GM10266 (cell line): ENCODE data around the gene FANCI.

Experiments used
- DNase-seq: peaks from one replicate; pipeline ENCODE4 v3.0.0; 2012; ENCODE audit errors: extremely low spot score
- TF ChIP-seq, protein P1 (sequence below): IDR thresholded peaks from 2 replicates; pipeline ENCODE4 v1.5.1; 2012; ENCODE audit warnings: mild to moderate bottlenecking, low read depth; ENCODE audit not compliant: control insufficient read depth, insufficient read depth; ENCODE audit errors: missing control alignments

The FANCI gene

DNA sequence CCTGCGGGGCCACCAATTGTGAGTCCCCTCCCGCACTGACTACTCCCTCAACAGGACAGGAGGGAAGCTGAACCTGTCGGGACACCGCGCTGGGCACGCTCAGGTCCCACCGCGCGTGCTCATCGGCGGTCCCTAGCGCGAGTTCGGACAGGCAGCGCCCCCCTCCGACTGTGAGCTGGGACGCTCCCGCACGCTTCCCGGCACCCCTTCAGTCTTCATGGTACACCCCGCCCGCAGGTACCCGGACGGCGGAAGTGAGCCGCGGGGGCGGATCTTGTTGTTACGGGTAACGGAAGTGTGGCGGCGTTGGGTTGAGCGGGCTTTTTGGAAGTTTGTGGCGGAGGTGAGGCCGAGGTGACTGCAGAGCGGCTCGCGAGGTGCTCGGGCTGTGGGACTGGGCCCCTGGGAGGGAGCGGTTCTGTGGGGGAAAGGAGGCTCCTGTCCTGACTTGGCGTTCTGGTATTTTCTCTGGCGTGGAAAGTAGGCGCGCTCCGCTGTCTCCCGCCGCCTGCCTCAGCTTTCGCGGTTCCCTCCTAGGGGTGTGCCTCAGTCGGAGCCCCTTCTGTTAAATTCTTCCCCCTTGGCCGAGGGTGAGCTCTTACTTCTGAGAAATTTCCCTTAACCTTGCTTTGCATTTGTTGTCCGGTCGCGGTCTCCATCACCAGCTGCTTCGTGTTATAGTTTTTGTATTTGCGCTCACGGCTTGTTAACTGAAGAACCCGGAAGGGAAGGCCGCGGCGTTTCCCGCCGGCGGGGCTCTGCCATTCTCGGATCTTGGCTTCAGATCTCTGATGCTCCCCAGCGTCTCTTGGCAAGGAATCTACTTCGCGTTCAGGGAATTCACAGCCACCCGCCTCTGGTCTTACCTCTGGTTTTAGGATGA is at the start of gene FANCI:
Gene FANCI (plus strand): TSS at position 289 of the 883 bp plus-strand sequence. CDS start 3,669 bp downstream, outside the sequence.
- peak; percentile 89 for DNase-seq
- TF ChIP-seq, protein P1, sequence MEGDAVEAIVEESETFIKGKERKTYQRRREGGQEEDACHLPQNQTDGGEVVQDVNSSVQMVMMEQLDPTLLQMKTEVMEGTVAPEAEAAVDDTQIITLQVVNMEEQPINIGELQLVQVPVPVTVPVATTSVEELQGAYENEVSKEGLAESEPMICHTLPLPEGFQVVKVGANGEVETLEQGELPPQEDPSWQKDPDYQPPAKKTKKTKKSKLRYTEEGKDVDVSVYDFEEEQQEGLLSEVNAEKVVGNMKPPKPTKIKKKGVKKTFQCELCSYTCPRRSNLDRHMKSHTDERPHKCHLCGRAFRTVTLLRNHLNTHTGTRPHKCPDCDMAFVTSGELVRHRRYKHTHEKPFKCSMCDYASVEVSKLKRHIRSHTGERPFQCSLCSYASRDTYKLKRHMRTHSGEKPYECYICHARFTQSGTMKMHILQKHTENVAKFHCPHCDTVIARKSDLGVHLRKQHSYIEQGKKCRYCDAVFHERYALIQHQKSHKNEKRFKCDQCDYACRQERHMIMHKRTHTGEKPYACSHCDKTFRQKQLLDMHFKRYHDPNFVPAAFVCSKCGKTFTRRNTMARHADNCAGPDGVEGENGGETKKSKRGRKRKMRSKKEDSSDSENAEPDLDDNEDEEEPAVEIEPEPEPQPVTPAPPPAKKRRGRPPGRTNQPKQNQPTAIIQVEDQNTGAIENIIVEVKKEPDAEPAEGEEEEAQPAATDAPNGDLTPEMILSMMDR = peak; percentile 74

DNA sequence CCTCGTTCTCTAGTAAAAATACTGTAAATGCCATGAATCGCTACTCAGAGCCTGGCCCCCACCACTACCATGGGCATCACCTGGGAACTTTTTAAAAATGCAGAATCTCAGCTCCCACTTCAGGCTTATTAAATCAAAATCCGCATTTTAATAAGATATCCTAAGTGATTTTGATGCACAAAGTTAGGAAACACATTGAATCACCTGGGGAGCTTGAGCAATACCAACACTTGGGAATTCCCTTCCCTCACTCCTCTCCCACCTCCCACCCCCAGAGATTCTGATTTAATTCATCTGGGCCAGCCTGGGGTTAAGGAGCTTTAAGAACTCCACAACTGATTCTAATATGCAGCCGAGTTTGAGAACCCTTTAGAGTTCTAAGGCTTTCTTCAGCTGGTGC is 49.2 kb upstream of the FANCI start:
- no peak for DNase-seq
- TF ChIP-seq, protein P1 = no peak

DNA sequence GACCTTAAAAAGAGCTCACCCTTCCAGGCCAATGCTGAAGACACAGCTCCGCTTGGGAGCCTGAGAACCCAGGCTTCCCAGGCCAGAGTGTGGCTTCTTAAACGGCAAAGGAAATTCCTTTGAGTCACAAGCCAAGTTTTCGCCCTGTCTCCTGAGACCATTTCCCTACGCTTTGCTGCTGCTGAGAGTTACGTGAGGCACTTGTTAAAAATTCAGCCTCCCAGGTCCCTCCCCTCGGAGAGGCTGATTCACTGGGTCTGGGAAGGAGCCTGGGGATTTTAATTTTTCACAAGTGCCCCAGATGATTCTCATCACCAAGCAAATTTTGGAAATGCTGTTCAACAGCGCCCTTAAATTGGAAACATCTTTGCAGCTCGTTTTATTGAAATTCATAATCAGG is 47.9 kb upstream of the FANCI start:
- TF ChIP-seq, protein P1 = no peak

DNA sequence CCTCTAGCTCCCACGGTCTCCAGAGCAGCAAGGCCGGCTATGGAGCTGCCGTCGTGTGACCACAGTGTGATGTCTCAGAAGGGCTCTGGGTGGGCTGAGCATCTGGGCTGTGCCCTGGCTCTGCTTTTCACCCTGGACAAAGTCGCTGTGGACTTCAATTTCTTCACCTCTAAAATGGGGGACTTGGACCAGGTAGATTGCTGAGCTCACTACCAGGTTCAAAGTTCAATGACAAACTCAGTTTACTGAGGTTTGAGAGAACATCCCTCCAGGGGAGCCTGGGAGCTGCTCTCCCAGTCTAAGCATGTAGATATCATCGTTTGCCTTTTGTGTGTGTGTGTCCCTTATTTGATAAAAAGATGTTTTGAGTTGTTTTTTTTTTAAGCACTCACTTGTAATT is 47.5 kb upstream of the FANCI start:
- TF ChIP-seq, protein P1 = no peak
- no peak for DNase-seq

More for the DNA sequence above, 47.9 kb upstream of the FANCI start:
- DNase-seq = no peak

DNA sequence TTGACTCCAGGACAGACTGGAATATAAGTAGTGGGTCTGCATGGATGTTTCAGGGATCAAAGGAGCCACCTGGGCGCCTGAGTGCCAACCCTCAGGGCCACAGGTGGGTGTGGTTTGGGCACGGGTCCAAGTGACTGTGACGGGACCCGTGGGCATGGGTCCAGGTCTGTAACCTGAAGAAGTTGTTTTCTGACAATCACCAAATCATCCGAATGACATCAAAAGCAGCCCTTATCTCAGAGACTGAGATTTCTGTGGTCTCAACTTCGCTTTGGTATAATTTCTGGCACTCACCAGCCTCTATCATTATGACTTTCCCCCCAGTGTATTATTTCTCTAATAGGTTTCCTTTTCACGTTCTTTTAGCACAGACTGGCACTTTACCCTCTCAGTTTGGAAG is 46.8 kb upstream of the FANCI start:
- TF ChIP-seq, protein P1 = no peak
- no peak for DNase-seq

DNA sequence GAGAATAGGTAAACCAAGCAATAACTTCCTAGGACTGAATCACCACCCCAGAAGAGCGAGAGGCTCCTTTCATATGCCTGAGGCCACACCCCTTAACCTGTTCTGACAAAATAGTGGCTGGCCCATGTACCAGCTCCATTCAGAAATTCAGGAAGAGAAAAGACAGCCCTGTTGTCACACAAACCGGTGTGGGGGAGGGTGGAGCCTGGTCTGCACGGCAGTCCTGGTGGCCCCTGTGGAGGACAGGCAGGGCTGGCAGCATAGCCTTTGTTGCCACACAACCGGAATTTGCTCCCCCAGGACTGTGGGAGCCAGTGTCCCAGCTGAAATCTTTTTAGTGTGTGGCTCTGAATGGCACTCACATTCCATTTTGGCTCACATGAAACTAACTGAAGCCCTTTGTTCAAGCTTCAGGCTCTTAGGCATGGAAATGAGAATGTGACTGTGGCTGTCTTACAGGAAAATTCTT is 46.2 kb upstream of the FANCI start:
- DNase-seq = no peak
- TF ChIP-seq, protein P1 = no peak

DNA sequence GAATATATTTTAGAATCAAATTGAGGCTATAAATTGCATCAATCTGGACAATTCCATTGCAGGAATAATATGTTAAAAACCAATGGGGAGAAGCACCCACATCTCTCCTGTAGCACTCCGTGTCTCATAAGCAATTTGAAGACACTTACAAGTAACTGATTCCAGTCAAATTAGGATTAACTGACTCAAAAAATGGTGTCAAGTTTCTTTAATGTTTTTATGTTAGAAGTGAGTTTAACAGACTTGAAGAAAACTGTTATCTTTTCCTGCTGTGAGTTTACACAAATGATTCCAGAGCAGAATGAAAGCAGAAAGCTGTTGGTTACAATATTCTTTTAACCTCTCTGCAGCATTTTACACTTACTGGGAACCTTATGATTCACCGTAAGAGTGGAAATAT is 45.6 kb upstream of the FANCI start:
- TF ChIP-seq, protein P1 = no peak
- DNase-seq = no peak
